ENCODE measurements around the gene TNFRSF18. TPM values are rescaled to one million over a fixed set of nuclear protein-coding genes. Genes with fewer than 3 reads are reported as not detected.

The TNFRSF18 gene
- total RNA-seq, 1 experiment from 2014 or later, result 0.83 TPM

DNA sequence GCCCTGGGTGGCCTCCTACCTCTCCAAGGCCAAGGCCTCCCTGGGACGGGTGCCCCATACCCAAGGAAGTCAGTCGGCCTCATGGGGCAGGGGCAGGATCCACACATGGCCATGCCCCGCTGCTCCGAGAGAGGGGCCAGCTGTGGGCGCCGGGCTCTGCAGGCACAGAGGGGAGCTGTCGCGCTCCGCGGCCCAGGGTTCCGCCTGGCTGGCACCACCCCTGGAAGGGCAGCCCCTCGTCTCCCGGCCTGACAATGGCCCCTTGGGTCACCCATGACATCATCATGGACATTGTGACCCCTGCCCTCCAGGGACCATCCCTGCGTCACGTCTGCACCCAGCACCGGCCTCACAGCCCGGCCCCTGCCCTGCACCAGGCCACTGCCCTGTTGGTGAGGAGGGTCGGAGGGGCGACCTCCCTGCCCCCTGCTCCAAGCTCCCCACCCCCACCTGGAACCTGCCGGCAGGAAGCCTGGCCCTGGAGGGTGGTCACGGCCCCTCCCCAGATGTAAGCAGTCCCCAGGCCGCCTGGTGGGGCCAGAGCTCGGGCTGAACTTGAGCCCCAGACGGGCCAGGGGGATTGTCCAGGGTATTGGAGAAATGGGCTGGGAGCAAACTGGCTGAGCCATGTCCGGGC lies 26.9 kb downstream of the TNFRSF18 start:
- ChIA-PET POLR2A (no interaction called here), CTCF (interaction anchor here (0.6 kb wide), 1 partner anchor 253 kb away, joined by 3 read pairs; no protein-coding TSS in a partner anchor)
- ATAC-seq (no peak), DNase-seq (ENCODE audit: low spot score) (peak; percentile 11)
- H3K27me3 Mint-ChIP-seq (ENCODE audit: low read depth), result peaks cover 15% of the 10 kb centered on the region
- H3K9me3 Mint-ChIP-seq, result no peaks in the 10 kb centered on the region
- H3K4me3 Mint-ChIP-seq, result no peak overlapping the region
- H3K36me3 Mint-ChIP-seq, result no peaks in the 10 kb centered on the region
- no peak overlapping the region for H3K27ac Mint-ChIP-seq
- peaks cover 14% of the 10 kb centered on the region for H3K4me1 Mint-ChIP-seq
- TF ChIP-seq NR3C1 (CRISPR knock-in tag; conservative IDR thresholded peaks at IDR 0.05; ENCODE audit: low read depth) (no peak), OVOL2 (CRISPR knock-in tag; IDR thresholded peaks at IDR 0.05; ENCODE audit: borderline replicate concordance) (no peak), CBFB (CRISPR knock-in tag; IDR thresholded peaks at IDR 0.05; ENCODE audit: low read depth) (no peak), RORB (CRISPR knock-in tag; IDR thresholded peaks at IDR 0.05) (no peak), SMAD3 (CRISPR knock-in tag; IDR thresholded peaks at IDR 0.05; ENCODE audit: borderline replicate concordance) (no peak), ZNF423 (CRISPR knock-in tag; IDR thresholded peaks at IDR 0.05) (no peak), NFYB (CRISPR knock-in tag; conservative IDR thresholded peaks at IDR 0.05; ENCODE audit: low read depth) (no peak), ZNF317 (CRISPR knock-in tag; IDR thresholded peaks at IDR 0.05; ENCODE audit: borderline replicate concordance, low read depth) (no peak), SOX15 (CRISPR knock-in tag; IDR thresholded peaks at IDR 0.05) (no peak), SP1 (CRISPR knock-in tag; conservative IDR thresholded peaks at IDR 0.05) (no peak), GRHL2 (CRISPR knock-in tag; IDR thresholded peaks at IDR 0.05; ENCODE audit: insufficient replicate concordance, severe bottlenecking) (no peak), GABPB1 (CRISPR knock-in tag; IDR thresholded peaks at IDR 0.05) (no peak), TCF7 (CRISPR knock-in tag; IDR thresholded peaks at IDR 0.05; ENCODE audit: low read depth) (no peak), SMAD4 (CRISPR knock-in tag; IDR thresholded peaks at IDR 0.05) (no peak)
- TF ChIP-seq, protein P1, sequence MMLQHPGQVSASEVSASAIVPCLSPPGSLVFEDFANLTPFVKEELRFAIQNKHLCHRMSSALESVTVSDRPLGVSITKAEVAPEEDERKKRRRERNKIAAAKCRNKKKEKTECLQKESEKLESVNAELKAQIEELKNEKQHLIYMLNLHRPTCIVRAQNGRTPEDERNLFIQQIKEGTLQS (CRISPR knock-in tag; conservative IDR thresholded peaks at IDR 0.05), result no peak
- TF ChIP-seq, protein P2, sequence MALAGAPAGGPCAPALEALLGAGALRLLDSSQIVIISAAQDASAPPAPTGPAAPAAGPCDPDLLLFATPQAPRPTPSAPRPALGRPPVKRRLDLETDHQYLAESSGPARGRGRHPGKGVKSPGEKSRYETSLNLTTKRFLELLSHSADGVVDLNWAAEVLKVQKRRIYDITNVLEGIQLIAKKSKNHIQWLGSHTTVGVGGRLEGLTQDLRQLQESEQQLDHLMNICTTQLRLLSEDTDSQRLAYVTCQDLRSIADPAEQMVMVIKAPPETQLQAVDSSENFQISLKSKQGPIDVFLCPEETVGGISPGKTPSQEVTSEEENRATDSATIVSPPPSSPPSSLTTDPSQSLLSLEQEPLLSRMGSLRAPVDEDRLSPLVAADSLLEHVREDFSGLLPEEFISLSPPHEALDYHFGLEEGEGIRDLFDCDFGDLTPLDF (CRISPR knock-in tag; IDR thresholded peaks at IDR 0.05), result no peak
- TF ChIP-seq, protein P3, sequence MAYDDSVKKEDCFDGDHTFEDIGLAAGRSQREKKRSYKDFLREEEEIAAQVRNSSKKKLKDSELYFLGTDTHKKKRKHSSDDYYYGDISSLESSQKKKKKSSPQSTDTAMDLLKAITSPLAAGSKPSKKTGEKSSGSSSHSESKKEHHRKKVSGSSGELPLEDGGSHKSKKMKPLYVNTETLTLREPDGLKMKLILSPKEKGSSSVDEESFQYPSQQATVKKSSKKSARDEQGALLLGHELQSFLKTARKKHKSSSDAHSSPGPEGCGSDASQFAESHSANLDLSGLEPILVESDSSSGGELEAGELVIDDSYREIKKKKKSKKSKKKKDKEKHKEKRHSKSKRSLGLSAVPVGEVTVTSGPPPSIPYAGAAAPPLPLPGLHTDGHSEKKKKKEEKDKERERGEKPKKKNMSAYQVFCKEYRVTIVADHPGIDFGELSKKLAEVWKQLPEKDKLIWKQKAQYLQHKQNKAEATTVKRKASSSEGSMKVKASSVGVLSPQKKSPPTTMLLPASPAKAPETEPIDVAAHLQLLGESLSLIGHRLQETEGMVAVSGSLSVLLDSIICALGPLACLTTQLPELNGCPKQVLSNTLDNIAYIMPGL (CRISPR knock-in tag; IDR thresholded peaks at IDR 0.05), result no peak
- TF ChIP-seq, protein P4, sequence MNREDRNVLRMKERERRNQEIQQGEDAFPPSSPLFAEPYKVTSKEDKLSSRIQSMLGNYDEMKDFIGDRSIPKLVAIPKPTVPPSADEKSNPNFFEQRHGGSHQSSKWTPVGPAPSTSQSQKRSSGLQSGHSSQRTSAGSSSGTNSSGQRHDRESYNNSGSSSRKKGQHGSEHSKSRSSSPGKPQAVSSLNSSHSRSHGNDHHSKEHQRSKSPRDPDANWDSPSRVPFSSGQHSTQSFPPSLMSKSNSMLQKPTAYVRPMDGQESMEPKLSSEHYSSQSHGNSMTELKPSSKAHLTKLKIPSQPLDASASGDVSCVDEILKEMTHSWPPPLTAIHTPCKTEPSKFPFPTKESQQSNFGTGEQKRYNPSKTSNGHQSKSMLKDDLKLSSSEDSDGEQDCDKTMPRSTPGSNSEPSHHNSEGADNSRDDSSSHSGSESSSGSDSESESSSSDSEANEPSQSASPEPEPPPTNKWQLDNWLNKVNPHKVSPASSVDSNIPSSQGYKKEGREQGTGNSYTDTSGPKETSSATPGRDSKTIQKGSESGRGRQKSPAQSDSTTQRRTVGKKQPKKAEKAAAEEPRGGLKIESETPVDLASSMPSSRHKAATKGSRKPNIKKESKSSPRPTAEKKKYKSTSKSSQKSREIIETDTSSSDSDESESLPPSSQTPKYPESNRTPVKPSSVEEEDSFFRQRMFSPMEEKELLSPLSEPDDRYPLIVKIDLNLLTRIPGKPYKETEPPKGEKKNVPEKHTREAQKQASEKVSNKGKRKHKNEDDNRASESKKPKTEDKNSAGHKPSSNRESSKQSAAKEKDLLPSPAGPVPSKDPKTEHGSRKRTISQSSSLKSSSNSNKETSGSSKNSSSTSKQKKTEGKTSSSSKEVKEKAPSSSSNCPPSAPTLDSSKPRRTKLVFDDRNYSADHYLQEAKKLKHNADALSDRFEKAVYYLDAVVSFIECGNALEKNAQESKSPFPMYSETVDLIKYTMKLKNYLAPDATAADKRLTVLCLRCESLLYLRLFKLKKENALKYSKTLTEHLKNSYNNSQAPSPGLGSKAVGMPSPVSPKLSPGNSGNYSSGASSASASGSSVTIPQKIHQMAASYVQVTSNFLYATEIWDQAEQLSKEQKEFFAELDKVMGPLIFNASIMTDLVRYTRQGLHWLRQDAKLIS (CRISPR knock-in tag; IDR thresholded peaks at IDR 0.05; ENCODE audit: borderline replicate concordance), result no peak
- TF ChIP-seq, protein P5, sequence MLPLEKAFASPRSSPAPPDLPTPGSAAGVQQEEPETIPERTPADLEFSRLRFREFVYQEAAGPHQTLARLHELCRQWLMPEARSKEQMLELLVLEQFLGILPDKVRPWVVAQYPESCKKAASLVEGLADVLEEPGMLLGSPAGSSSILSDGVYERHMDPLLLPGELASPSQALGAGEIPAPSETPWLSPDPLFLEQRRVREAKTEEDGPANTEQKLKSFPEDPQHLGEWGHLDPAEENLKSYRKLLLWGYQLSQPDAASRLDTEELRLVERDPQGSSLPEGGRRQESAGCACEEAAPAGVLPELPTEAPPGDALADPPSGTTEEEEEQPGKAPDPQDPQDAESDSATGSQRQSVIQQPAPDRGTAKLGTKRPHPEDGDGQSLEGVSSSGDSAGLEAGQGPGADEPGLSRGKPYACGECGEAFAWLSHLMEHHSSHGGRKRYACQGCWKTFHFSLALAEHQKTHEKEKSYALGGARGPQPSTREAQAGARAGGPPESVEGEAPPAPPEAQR (CRISPR knock-in tag; IDR thresholded peaks at IDR 0.05), result no peak
- TF ChIP-seq, protein P6, sequence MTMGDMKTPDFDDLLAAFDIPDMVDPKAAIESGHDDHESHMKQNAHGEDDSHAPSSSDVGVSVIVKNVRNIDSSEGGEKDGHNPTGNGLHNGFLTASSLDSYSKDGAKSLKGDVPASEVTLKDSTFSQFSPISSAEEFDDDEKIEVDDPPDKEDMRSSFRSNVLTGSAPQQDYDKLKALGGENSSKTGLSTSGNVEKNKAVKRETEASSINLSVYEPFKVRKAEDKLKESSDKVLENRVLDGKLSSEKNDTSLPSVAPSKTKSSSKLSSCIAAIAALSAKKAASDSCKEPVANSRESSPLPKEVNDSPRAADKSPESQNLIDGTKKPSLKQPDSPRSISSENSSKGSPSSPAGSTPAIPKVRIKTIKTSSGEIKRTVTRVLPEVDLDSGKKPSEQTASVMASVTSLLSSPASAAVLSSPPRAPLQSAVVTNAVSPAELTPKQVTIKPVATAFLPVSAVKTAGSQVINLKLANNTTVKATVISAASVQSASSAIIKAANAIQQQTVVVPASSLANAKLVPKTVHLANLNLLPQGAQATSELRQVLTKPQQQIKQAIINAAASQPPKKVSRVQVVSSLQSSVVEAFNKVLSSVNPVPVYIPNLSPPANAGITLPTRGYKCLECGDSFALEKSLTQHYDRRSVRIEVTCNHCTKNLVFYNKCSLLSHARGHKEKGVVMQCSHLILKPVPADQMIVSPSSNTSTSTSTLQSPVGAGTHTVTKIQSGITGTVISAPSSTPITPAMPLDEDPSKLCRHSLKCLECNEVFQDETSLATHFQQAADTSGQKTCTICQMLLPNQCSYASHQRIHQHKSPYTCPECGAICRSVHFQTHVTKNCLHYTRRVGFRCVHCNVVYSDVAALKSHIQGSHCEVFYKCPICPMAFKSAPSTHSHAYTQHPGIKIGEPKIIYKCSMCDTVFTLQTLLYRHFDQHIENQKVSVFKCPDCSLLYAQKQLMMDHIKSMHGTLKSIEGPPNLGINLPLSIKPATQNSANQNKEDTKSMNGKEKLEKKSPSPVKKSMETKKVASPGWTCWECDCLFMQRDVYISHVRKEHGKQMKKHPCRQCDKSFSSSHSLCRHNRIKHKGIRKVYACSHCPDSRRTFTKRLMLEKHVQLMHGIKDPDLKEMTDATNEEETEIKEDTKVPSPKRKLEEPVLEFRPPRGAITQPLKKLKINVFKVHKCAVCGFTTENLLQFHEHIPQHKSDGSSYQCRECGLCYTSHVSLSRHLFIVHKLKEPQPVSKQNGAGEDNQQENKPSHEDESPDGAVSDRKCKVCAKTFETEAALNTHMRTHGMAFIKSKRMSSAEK (CRISPR knock-in tag; IDR thresholded peaks at IDR 0.05; ENCODE audit: borderline replicate concordance), result no peak
